Stimulated activated CD8-positive, alpha-beta memory T cell treated with anti-CD3 and anti-CD28 coated beads, Interleukin-7, amount 100 ng/mL, for 4 hours (primary cell): ENCODE results near the gene FAT1.

ENCODE experiments used
- DNase-seq, 2 donors: peaks; one replicate each; pipeline ENCODE4 v3.0.0-alpha.2; 2020; ENCODE audit warnings: low read depth in 2 of 2

Gene FAT1

GRCh38 chr4:186724058-186724863, 605 bp upstream of the FAT1 start:
- DNase-seq = no peak

DNA sequence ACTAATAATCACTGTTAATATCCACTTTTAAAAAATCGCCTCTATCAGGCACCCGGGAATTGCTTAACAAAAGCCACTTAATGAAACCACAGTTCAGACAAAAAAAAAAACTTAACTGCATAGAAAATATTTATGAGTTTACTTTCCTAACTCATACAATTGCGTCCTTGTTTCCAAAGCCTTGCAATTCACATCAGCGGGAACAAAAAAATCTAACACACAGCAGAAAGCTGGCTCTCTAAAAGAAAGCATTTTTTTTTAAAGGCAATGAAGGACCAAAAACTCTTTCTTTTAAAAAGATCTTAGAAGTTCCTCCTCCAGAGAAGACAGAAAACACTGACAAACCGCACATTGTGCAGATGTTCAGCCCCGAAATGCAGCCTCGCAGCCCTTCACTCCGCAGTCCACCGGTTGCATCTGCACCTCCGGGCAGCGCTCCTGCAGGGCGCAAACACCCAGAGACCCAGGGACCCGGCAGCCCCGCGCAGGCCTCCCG, 812 bp downstream of the FAT1 start:
- no peak for DNase-seq

- no peak for DNase-seq
These were observed 3.5 kb downstream of the FAT1 start for GRCh38 chr4:186719925-186720694.

- DNase-seq = no peak
These were observed 6.1 kb downstream of the FAT1 start for GRCh38 chr4:186717556-186717955.

DNA sequence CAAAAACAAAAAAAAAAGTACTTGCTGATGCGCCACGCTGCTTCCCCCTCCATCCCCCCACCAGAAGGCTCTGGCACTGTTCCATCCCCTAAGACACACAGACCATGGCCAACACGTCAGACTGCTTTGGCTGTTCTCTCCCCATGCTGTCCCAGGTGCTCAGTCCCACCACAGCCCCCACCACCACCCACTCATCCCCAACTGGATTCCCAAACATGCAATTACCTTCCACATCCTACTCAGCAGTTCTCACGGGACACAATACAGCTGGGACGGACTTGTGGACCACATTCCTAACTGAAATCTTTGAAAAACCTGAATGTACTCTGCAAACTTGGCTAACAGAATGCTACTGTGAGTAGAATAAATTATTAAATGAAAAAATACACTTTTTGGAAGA, 8.6 kb downstream of the FAT1 start:
- DNase-seq = no peak

- DNase-seq = no peak
These were observed 9.5 kb downstream of the FAT1 start for GRCh38 chr4:186714006-186714675.

- DNase-seq = no peak
These were observed 11.0 kb downstream of the FAT1 start for GRCh38 chr4:186712690-186713089.

DNA sequence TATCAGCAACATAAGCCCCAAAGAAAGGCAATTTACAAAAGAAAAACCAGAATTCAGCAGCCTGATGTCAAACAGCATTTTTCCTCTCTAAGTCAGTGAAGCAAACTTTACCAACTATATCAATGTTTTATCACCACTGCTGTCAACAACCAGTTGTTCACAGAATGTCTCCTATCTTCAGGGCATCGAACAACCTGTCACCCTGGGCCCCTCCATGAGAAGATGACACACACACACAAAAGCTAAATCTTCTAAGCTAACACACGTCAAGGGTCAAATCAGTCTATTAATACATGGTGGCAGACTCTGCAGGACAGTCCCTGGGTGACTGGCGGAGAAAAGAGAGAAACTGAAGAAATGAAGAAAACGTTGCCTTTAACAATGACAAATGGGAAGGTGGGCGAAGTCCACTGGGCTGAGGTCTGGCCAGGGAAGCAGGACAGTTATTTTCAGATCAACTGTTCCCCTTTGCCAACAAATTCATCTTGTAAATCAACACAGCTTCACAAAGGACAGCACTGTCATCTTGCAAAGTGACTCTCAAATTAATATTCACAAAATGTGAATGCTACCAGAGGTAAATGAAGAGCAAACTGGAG, 13.0 kb downstream of the FAT1 start:
- no peak for DNase-seq

DNA sequence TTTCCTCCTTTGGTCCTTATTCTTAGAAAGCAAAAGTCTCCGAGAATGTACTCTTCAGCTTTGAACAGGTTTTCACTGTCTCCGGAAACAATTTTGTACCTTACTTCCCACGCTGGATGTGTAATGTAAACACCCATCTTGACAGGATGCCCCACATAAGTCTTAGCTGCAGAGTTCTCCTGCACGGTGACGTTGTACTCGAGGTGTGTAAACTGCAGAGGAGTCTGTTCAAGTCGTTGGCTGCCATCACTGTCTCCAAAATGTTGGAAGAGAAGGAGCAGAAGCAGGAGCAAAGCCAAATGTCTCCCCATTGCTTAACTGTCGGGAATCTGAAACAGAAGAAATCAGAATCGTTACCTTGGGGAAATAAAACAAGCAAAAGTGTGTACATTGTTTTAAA, 14.1 kb downstream of the FAT1 start:
- DNase-seq = no peak

DNA sequence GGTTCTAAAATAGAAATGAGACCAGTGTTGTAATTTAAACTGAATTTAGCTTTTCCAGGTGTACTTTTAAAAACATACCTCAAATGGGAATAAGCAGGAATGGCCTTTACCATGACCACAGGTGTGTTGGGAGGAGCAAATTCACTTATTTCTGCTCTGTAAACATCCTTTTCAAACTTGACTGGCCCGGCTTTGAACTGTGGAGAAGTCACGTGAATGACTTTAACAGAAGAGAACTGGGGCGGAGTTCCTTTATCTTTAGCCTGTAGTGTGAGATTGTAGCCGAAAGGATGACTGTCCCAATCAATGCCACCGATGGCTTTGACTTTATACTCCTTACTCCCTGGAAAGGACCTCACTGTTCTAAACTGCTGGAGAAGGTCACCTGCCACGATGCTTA, 15.1 kb downstream of the FAT1 start:
- DNase-seq = no peak

DNA sequence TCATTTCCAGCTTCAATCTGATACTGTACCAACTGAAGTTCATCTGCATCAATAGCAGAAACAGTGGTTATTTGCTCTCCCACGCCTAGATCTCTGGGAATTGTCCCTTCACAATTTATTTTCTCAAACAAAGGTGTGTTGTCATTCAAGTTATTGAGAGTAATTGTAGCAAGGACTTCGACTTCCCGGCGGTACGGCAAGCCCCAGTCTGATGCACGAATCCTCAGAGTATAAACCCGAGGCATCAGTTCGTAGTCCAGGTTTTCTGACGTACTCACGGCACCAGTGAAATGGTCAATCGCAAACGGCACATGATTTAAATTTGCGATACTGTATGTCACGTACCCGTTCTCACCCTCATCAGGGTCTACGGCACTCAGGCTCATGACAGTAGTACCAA, 15.7 kb downstream of the FAT1 start:
- no peak for DNase-seq

DNA sequence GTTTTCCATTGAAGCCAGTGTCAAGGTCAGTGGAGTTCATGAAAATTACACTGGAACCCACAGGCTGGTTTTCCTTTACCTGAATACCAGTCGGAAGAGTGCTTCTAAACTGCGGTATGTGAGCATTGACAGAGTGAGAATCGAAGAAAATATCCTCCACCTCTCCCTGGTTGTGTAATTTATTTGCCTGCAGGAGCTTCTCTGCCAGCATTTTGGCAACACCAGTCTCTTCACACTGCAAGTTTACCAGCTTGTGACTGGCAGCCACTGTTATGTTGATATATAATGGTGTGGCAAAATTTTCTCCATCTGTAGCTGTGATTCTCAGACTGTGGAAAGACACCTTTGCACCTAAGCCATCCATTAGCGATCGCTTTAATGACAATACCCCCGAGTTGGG, 16.1 kb downstream of the FAT1 start:
- no peak for DNase-seq

DNA sequence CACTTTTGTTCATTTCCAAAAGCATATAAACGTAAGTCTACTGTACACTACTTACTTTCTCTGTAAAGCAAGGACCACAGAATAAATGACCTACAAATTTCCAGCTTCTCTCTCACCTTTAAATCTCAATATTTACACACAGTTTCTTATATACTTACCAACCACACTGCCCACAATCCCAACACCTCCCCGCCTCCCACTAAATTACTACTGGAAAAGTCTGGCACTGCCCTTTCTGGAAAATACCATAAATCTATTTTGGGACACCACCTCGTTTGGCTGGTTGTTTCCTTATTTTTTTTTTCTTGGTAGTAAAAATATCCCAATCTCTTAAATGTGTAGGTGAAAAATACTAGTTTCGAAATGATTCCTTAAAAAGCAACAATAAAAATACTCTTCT, 19.6 kb downstream of the FAT1 start:
- no peak for DNase-seq

GRCh38 chr4:186703510-186703909, 20.1 kb downstream of the FAT1 start:
- DNase-seq = no peak

GRCh38 chr4:186702940-186703339, 20.7 kb downstream of the FAT1 start:
- no peak for DNase-seq

DNA sequence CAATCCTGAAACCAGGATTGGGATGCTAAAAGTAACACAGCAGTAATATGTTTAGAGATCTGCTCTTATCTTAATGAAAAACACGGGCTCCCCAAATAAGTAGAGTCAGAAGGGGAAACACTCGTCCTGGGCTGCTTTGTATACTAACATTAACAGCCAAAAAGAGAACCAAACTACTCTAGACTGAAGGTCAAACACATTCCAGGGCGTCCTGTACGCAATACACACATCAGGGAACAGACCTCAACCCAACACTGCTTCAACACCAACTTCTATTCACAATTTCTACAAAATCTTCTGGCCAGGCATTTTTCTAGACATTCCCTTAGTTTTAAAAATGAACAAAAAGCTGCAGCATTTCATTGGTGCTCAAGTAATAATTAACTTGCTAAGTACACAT, 21.4 kb downstream of the FAT1 start:
- DNase-seq = no peak

GRCh38 chr4:186701788-186702187, 21.9 kb downstream of the FAT1 start:
- no peak for DNase-seq

- DNase-seq = no peak
These were observed 22.4 kb downstream of the FAT1 start for GRCh38 chr4:186701273-186701672.

DNA sequence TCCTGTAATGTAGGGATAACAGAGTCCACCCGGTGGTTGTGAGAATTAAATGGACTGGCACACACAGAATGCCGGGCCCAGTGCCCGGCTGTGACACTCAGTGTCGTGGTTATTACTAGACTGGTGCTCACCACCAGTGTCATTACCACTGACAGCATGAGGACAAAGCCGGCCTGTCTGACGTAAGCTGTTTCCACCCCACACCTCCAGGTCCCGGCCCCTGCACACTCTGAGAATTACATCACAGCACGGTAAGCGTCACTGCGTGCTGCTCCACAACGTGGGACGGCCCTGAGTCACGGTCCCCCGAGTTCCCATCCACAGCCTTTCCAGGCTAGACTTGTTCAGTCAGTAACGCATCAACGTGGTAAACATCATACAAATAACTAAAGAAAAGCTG, 22.9 kb downstream of the FAT1 start:
- no peak for DNase-seq

GRCh38 chr4:186699881-186700397, 23.7 kb downstream of the FAT1 start:
- no peak for DNase-seq

GRCh38 chr4:186699298-186699697, 24.4 kb downstream of the FAT1 start:
- DNase-seq = no peak

DNA sequence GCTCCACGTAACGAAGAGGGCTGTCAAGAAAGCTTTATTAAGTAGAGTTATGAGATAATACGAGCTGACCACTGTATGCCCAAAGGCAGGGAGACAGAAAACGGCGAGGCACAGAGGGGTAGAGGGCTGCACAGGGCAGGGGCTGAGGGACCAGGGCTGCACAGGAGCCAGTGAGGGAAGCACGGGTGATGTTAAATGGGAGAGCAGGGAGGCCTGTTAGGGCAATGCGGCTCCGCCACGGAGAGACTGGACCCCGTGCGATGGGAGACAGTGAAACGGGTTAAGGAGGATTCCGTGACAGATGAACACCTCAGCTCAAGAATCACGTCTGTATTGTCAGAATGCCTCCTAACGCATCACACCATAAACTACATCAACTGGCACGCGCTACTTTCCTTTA, 25.1 kb downstream of the FAT1 start:
- DNase-seq = no peak
